ENCODE data around the gene FAM236A.
"Not testable (repeated sequence)": the region's sequence is repeated elsewhere in the genome, so short reads cannot be mapped to it uniquely, and the experiment has no call there.

Gene FAM236A

GRCh38 chrX:72937906-72938305, at the start of gene FAM236A:
Gene FAM236A (plus strand): TSS chrX:72938206. CDS start chrX:72938263, 57 bp downstream.
- DNase-seq, result not testable (repeated sequence)

GRCh38 chrX:72889740-72890139, 48.3 kb upstream of the FAM236A start:
- DNase-seq, result not testable (repeated sequence)

- DNase-seq, result not testable (repeated sequence)
Observed at GRCh38 chrX:72912315-72912714, 25.7 kb upstream of the FAM236A start, which contains the start of gene FAM236C. Gene FAM236C (plus strand): TSS chrX:72912615. CDS start chrX:72912715, 100 bp downstream.

GRCh38 chrX:72916096-72916495, 21.9 kb upstream of the FAM236A start:
- DNase-seq, result not testable (repeated sequence)

GRCh38 chrX:72932283-72932682, 5.7 kb upstream of the FAM236A start:
- not testable (repeated sequence) for DNase-seq

- not testable (repeated sequence) for DNase-seq
Observed at GRCh38 chrX:72936455-72936854, 1.6 kb upstream of the FAM236A start.

GRCh38 chrX:72936882-72937455, 1.0 kb upstream of the FAM236A start:
- not testable (repeated sequence) for DNase-seq

GRCh38 chrX:72942272-72942671, 4.3 kb downstream of the FAM236A start:
- DNase-seq, result not testable (repeated sequence)

- DNase-seq, result not testable (repeated sequence)
Observed at GRCh38 chrX:72943035-72943818, 5.2 kb downstream of the FAM236A start.

GRCh38 chrX:72943819-72944169, 5.8 kb downstream of the FAM236A start, which contains the start of gene DMRTC1:
Gene DMRTC1 (minus strand): TSS chrX:72943837. CDS start chrX:72875694, 68,143 bp downstream.
- DNase-seq, result not testable (repeated sequence)

- DNase-seq, result not testable (repeated sequence)
Observed at GRCh38 chrX:72959971-72960370, 22.0 kb downstream of the FAM236A start.

- DNase-seq, result not testable (repeated sequence)
Observed at GRCh38 chrX:72971859-72972258, 33.9 kb downstream of the FAM236A start.

GRCh38 chrX:72974885-72975284, 36.9 kb downstream of the FAM236A start:
- not testable (repeated sequence) for DNase-seq

- not testable (repeated sequence) for DNase-seq
Observed at GRCh38 chrX:72980894-72981469, 43.0 kb downstream of the FAM236A start.
